Duodenal mucosa (tissue), 2 donors: ENCODE data around the gene TNNI3K.

Source experiments
- H3K27ac ChIP-seq: one replicate; pipeline ENCODE4 v1.7.0; 2013; ENCODE audit warnings: low read depth, low read length
- H3K27me3 ChIP-seq, 2 donors: one replicate each; pipeline ENCODE4 v1.7.0; 2013; ENCODE audit warnings: low read length in 2 of 2, control low read depth in 1 of 2; ENCODE audit not compliant: insufficient read depth in 2 of 2, control insufficient read depth in 1 of 2
- H3K36me3 ChIP-seq, 2 donors: one replicate each; pipeline ENCODE4 v1.7.0; 2013; ENCODE audit warnings: low read length in 2 of 2, control low read depth in 1 of 2; ENCODE audit not compliant: insufficient read depth in 2 of 2, control insufficient read depth in 1 of 2
- H3K4me1 ChIP-seq, 2 donors: one replicate each; pipeline ENCODE4 v1.7.0; 2013; ENCODE audit warnings: low read length in 2 of 2, control low read depth in 1 of 2; ENCODE audit not compliant: insufficient read depth in 2 of 2, control insufficient read depth in 1 of 2
- H3K4me3 ChIP-seq, 2 donors: one replicate each; pipeline ENCODE4 v1.7.0; 2013; ENCODE audit warnings: low read length in 2 of 2, low read depth in 1 of 2
- H3K9ac ChIP-seq, 2 donors: one replicate each; pipeline ENCODE4 v1.7.0; 2013; ENCODE audit warnings: low read length in 2 of 2, low read depth in 1 of 2
- H3K9me3 ChIP-seq, 2 donors: one replicate each; pipeline ENCODE4 v1.7.0; 2013; ENCODE audit warnings: low read length in 2 of 2, control low read depth in 1 of 2; ENCODE audit not compliant: control insufficient read depth in 1 of 2

The TNNI3K gene

DNA sequence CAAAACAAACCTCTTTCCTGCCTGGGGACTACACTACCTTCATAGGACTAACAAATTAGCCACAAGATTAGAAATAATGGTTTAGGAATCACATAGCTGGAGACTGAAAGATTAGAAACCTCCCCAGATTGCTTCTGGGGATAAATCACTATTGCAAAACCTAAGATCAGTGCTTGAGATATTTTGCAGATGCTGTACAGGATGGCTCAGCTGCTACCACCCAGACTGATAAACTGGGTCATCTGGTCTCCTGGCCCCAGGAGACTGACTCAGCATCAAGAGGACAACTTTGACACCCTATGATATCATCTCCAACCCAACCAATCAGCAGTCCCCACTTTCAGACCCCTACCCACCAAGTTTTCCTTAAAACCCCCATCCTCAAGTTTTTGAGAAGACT, 140.2 kb downstream of the TNNI3K start:
- no peaks in the 10 kb centered on the region for H3K4me1 ChIP-seq
- no peak overlapping the region for H3K9ac ChIP-seq
- H3K27ac ChIP-seq, result no peak overlapping the region
- no peak overlapping the region for H3K4me3 ChIP-seq
- no peaks in the 10 kb centered on the region for H3K9me3 ChIP-seq
- H3K27me3 ChIP-seq, result no peaks in the 10 kb centered on the region
- H3K36me3 ChIP-seq, result no peaks in the 10 kb centered on the region

- H3K36me3 ChIP-seq, result no peaks in the 10 kb centered on the region
- H3K27ac ChIP-seq, result no peak overlapping the region
- H3K4me1 ChIP-seq, result no peaks in the 10 kb centered on the region
- H3K9me3 ChIP-seq, result no peaks in the 10 kb centered on the region
- H3K9ac ChIP-seq, result no peak overlapping the region
- no peak overlapping the region for H3K4me3 ChIP-seq
- H3K27me3 ChIP-seq, result no peaks in the 10 kb centered on the region
Measured at GRCh38 chr1:74380252-74380651, 145.1 kb downstream of the TNNI3K start.

- Histone ChIP-seq H3K27me3 (no peaks in the 10 kb centered on the region), H3K36me3 (no peaks in the 10 kb centered on the region), H3K4me3 (no peak overlapping the region), H3K9me3 (no peaks in the 10 kb centered on the region), H3K4me1 (no peaks in the 10 kb centered on the region), H3K27ac (no peak overlapping the region), H3K9ac (no peak overlapping the region)
Measured at GRCh38 chr1:74388855-74389254, 153.7 kb downstream of the TNNI3K start.

DNA sequence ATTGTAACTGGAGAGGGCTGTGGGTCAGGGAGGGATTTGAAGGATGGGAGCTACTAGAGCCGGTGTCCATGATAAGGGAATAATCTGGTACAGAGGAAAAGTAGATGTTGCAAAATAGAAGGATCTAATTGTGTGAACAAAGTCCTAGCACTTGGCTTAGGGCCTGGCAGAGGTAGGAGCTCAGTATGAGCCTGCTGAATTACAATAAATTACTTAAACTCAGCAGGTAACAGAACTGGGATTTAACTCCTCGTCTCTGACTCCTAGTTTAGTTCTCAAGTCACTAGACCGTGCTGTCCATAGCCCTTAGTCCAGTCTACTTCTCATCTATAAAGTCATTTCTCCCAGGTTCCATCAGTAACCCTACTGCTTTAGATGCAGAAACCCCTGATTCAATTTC, 157.0 kb downstream of the TNNI3K start:
- Histone ChIP-seq H3K4me1 (no peaks in the 10 kb centered on the region), H3K9ac (no peak overlapping the region), H3K9me3 (no peaks in the 10 kb centered on the region), H3K27me3 (no peaks in the 10 kb centered on the region), H3K4me3 (no peak overlapping the region), H3K27ac (no peak overlapping the region), H3K36me3 (no peaks in the 10 kb centered on the region)

DNA sequence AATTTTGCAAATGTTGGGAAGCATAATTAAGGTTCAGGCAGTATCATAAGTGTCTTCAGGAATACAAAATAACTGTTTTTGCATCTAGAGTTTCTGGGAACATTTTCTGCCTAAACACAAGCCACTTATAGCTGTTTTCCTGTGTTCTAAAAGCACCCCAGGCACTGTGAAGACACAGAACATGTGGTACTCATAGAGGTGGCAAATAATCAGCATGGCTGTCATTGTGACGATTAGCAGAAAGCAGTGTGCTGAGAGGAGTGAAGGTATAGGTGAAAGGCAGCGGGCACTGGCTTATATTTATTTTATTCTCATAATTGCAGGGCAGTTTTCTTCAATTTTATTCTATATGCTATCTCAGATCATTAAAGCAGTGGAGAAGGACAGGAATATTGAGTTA, 157.7 kb downstream of the TNNI3K start:
- Histone ChIP-seq H3K4me1 (no peaks in the 10 kb centered on the region), H3K4me3 (no peak overlapping the region), H3K27me3 (no peaks in the 10 kb centered on the region), H3K9me3 (no peaks in the 10 kb centered on the region), H3K36me3 (no peaks in the 10 kb centered on the region), H3K9ac (no peak overlapping the region), H3K27ac (no peak overlapping the region)

DNA sequence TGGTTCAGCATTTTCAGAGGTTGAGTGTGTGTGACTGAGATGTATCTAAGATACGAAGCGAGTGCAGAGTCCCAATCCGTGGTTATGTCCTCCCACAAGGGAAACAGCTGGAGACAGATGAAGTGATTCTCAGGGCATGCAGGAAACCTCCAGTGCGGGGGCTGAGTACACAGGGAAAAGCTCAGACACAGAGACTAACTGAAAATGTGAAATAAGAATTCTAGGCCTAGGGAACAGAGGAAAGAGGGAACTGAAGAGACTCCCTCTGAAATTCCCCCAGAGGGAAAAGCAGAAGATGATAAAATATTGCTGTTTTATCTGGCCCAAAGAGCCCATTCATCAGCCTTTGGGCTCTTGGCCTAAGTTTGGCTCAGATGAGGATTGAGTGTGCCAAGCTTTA, 160.4 kb downstream of the TNNI3K start:
- H3K9me3 ChIP-seq, result no peaks in the 10 kb centered on the region
- H3K27ac ChIP-seq, result no peak overlapping the region
- H3K4me1 ChIP-seq, result no peaks in the 10 kb centered on the region
- H3K4me3 ChIP-seq, result no peak overlapping the region
- H3K9ac ChIP-seq, result no peak overlapping the region
- H3K36me3 ChIP-seq, result no peaks in the 10 kb centered on the region
- H3K27me3 ChIP-seq, result no peaks in the 10 kb centered on the region

- H3K36me3 ChIP-seq, result no peaks in the 10 kb centered on the region
- H3K27me3 ChIP-seq, result no peaks in the 10 kb centered on the region
- H3K4me1 ChIP-seq, result no peaks in the 10 kb centered on the region
- no peak overlapping the region for H3K9ac ChIP-seq
- no peaks in the 10 kb centered on the region for H3K9me3 ChIP-seq
- no peak overlapping the region for H3K4me3 ChIP-seq
- H3K27ac ChIP-seq, result no peak overlapping the region
Measured at GRCh38 chr1:74396462-74396861, 161.3 kb downstream of the TNNI3K start.

GRCh38 chr1:74396933-74397332, 161.7 kb downstream of the TNNI3K start:
- no peaks in the 10 kb centered on the region for H3K36me3 ChIP-seq
- H3K4me3 ChIP-seq, result no peak overlapping the region
- no peaks in the 10 kb centered on the region for H3K4me1 ChIP-seq
- H3K9ac ChIP-seq, result no peak overlapping the region
- no peaks in the 10 kb centered on the region for H3K27me3 ChIP-seq
- H3K27ac ChIP-seq, result no peak overlapping the region
- no peaks in the 10 kb centered on the region for H3K9me3 ChIP-seq

- Histone ChIP-seq H3K9me3 (no peaks in the 10 kb centered on the region), H3K36me3 (no peaks in the 10 kb centered on the region), H3K4me3 (no peak overlapping the region), H3K4me1 (no peaks in the 10 kb centered on the region), H3K27me3 (no peaks in the 10 kb centered on the region), H3K9ac (no peak overlapping the region), H3K27ac (no peak overlapping the region)
Measured at GRCh38 chr1:74399249-74399648, 164.1 kb downstream of the TNNI3K start.

- Histone ChIP-seq H3K9ac (no peak overlapping the region), H3K36me3 (no peaks in the 10 kb centered on the region), H3K4me3 (no peak overlapping the region), H3K4me1 (no peaks in the 10 kb centered on the region), H3K27ac (no peak overlapping the region), H3K27me3 (no peaks in the 10 kb centered on the region), H3K9me3 (no peaks in the 10 kb centered on the region)
Measured at GRCh38 chr1:74402873-74403272, 167.7 kb downstream of the TNNI3K start.

DNA sequence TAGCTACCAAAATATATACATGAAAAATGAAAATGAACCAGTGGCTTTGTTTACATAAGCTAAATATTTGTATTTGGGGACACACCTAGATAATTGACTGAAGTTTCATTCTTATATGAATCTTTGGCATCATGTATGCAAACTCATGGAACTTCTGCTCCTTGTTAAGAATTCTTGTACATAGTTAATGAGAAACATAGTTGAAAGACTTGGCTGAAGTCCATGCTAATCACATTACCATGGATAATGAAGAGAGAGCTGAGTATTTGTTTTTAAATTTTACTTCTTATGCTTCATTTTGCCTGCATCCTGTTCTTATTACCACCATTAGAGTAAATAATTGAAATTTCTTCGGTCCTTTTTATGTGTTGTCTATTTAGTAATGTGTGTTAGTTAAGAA, 168.4 kb downstream of the TNNI3K start:
- no peaks in the 10 kb centered on the region for H3K27me3 ChIP-seq
- no peak overlapping the region for H3K27ac ChIP-seq
- no peak overlapping the region for H3K4me3 ChIP-seq
- no peaks in the 10 kb centered on the region for H3K36me3 ChIP-seq
- no peaks in the 10 kb centered on the region for H3K4me1 ChIP-seq
- no peaks in the 10 kb centered on the region for H3K9me3 ChIP-seq
- no peak overlapping the region for H3K9ac ChIP-seq
